BE2C (cell line): ENCODE measurements around the gene TPM3. TPM values are rescaled to one million over a fixed set of nuclear protein-coding genes. Genes with fewer than 3 reads are reported as not detected.
"Not testable (repeated sequence)": the region's sequence is repeated elsewhere in the genome, so short reads cannot be mapped to it uniquely, and the experiment has no call there.

Experiments used
- DNase-seq: peaks from one replicate; pipeline ENCODE4 v3.0.0-alpha.2; 2020
- H3K27me3 ChIP-seq: fragments of 250-450 bp; sonication (Bioruptor Pico); 2 replicates; pipeline ENCODE4 v1.5.1; 2020; ENCODE audit warnings: mild to moderate bottlenecking
- H3K36me3 ChIP-seq: fragments of 250-450 bp; sonication (Bioruptor Pico); 2 replicates; pipeline ENCODE4 v1.5.1; 2020; ENCODE audit warnings: mild to moderate bottlenecking
- H3K4me1 ChIP-seq: fragments of 250-450 bp; sonication (Bioruptor Pico); 2 replicates; pipeline ENCODE4 v1.5.1; 2020
- H3K4me3 ChIP-seq: 2 replicates; pipeline ENCODE4 v1.5.1; 2011; ENCODE audit warnings: low read depth, low read length
- H3K9me3 ChIP-seq: fragments of 250-450 bp; sonication (Bioruptor Pico); 2 replicates; pipeline ENCODE4 v1.5.1; 2020
- CTCF ChIP-seq: IDR thresholded peaks from 2 replicates; pipeline ENCODE4 v1.5.1; 2012; ENCODE audit warnings: mild to moderate bottlenecking, low read depth, low read length
- polyA plus RNA-seq: library from polyadenylated mRNA; unstranded; fragments of >200 nt; gene quantifications from one replicate; pipeline ENCODE4 v1.2.1, GENCODE V29; 2012; ENCODE audit warnings: low read depth, missing spikeins; ENCODE audit not compliant: insufficient read length, insufficient read depth

The TPM3 gene
- polyA plus RNA-seq, result 577 TPM

- Histone ChIP-seq H3K36me3 (no peaks in the 10 kb centered on the region), H3K9me3 (no peaks in the 10 kb centered on the region), H3K27me3 (peaks cover 12% of the 10 kb centered on the region), H3K4me3 (no peak within 1 kb of the TSS), H3K4me1 (no peaks in the 10 kb centered on the region; the same call in 1 of the 2 replicates)
- no peak for DNase-seq
- no peak for TF ChIP-seq CTCF
Measured at GRCh38 chr1:154191990-154192461, at the start of gene TPM3. Gene TPM3, minus strand, starts transcription at chr1:154192100. Its CDS starts 82 bp downstream, at chr1:154192018.

- no peak for DNase-seq
- Histone ChIP-seq H3K36me3 (peaks cover 94% of the 10 kb centered on the region), H3K4me3 (no peak overlapping the region), H3K4me1 (no peaks in the 10 kb centered on the region), H3K9me3 (no peaks in the 10 kb centered on the region), H3K27me3 (no peaks in the 10 kb centered on the region)
- no peak for TF ChIP-seq CTCF
Measured at GRCh38 chr1:154240294-154240833, 48.5 kb upstream of the TPM3 start.

DNA sequence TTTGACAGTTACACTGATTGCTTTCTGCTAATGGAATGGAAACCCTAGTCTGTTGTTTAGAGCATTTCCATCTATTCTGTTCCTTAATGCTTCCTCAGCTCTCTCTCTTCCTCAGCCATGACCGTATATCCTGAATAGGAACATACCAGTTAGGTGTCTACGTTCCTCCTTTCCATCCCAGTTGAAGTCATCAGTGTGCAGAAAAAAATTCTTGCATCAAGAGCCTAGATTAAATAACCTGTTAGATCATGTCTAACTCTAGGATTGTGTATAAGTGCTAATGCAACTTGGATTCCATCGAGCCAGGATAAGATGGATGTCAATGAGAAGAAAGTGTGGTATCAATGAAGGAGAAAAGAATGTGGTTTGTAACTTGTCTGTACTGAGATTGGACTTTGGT lies 47.6 kb upstream of the TPM3 start:
- Histone ChIP-seq H3K36me3 (peaks cover 94% of the 10 kb centered on the region), H3K4me1 (no peaks in the 10 kb centered on the region)
- no peak for DNase-seq

DNA sequence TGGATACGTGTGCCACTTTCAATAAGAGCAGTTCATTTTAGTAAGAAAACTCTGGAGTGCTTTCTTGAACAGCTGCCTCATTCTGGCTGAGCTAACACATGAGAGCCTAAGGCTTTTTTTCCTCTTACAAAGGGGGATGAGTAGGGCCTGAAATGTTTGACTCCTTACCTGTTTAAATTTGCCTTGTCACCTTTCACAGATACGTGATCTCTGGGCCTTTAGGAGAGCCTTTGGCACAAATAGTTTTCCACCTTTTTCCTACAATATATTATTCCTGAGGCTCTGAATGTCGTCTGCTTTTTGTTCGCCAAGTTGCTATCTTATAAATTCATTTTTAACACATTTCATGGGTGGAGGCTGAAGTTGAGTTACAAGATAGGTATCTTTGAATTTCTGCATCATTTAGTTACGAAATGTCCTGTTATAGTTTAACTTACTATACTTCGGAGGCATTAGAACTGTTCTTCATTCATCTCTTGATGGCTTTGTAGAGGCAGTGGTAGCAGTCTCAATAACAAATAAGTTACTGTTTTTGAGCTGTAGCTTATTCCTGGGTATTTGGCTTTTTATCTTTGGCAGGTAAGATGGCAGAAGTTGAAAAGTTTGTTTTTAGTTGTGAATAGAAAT lies 46.1 kb upstream of the TPM3 start:
- Histone ChIP-seq H3K9me3 (no peaks in the 10 kb centered on the region), H3K36me3 (peaks cover 91% of the 10 kb centered on the region), H3K4me1 (no peaks in the 10 kb centered on the region), H3K27me3 (no peaks in the 10 kb centered on the region), H3K4me3 (no peak overlapping the region)
- no peak for TF ChIP-seq CTCF
- DNase-seq, result no peak

More for the DNA sequence above, 47.6 kb upstream of the TPM3 start:
- Histone ChIP-seq H3K4me3 (no peak overlapping the region), H3K27me3 (no peaks in the 10 kb centered on the region), H3K9me3 (no peaks in the 10 kb centered on the region)
- TF ChIP-seq CTCF, result no peak

GRCh38 chr1:154237435-154237834 lies 45.5 kb upstream of the TPM3 start:
- Histone ChIP-seq H3K4me1 (no peaks in the 10 kb centered on the region), H3K9me3 (no peaks in the 10 kb centered on the region), H3K36me3 (peaks cover 92% of the 10 kb centered on the region), H3K4me3 (no peak overlapping the region), H3K27me3 (no peaks in the 10 kb centered on the region)
- no peak for DNase-seq
- no peak for TF ChIP-seq CTCF

DNA sequence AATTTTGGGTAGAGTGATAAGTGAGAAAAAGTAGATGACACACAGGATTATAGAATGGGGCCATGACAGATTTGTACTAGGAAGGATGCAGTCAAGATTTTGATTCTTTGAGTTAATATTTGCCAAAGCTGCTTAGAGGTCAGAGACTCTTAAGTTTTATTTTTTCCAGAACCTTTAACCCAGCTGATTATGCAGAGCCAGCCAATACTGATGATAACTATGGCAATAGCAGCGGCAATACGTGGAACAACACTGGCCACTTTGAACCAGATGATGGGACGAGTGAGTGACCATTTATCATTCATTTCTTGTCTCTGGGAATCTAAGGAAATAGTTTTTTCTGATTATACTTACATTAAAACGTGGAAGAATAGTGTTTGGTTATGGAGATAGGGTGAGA lies 45.0 kb upstream of the TPM3 start:
- TF ChIP-seq CTCF, result no peak
- DNase-seq, result no peak
- peaks cover 92% of the 10 kb centered on the region for H3K36me3 ChIP-seq
- no peak overlapping the region for H3K4me3 ChIP-seq
- no peaks in the 10 kb centered on the region for H3K9me3 ChIP-seq
- no peaks in the 10 kb centered on the region for H3K27me3 ChIP-seq
- no peaks in the 10 kb centered on the region for H3K4me1 ChIP-seq

- H3K4me1 ChIP-seq, H3K27me3 ChIP-seq, DNase-seq, H3K4me3 ChIP-seq, H3K9me3 ChIP-seq: not testable (repeated sequence)
- H3K36me3 ChIP-seq, result peaks cover 96% of the 10 kb centered on the region
Measured at GRCh38 chr1:154233127-154233526, 41.2 kb upstream of the TPM3 start.

DNA sequence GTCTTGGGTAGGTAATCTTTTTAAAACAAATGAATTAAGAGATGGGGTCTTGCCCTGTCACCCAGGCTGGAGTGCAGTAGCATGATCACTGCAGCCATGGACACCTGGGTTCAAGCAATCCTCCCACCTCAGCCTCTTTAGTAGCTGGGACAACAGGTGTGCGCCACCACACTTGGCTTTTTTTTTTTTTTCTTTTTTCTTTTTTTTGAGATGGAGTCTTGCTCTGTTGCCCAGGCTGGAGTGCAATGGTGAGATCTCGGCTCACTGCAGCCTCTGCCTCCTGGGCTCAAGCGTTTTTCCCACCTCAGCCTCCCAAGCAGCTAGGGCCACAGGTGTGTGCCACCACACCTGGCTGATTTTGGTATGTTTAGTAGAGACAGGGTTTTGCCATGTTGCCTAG lies 39.2 kb upstream of the TPM3 start:
- DNase-seq, H3K27me3 ChIP-seq, H3K9me3 ChIP-seq, H3K4me3 ChIP-seq, H3K4me1 ChIP-seq: not testable (repeated sequence)
- peaks cover 96% of the 10 kb centered on the region for H3K36me3 ChIP-seq
